Retinal pigment epithelial cell (primary cell): Measurements from ENCODE around the gene IDI1.

Experiments used
- DNase-seq: peaks from one replicate; pipeline ENCODE4 v3.0.0-alpha.2; 2010; ENCODE audit warnings: low read depth
- H3K4me3 ChIP-seq: 2 replicates; pipeline ENCODE4 v1.5.1; 2011; ENCODE audit warnings: mild to moderate bottlenecking, low read length, control low read depth, moderate library complexity
- CTCF ChIP-seq: conservative IDR thresholded peaks from 2 replicates; pipeline ENCODE4 v1.5.1; 2011; ENCODE audit warnings: low read depth, low read length, control low read depth, inconsistent platforms

Gene IDI1

GRCh38 chr10:1035201-1035600 lies 13.7 kb downstream of the IDI1 start:
- TF ChIP-seq CTCF = no peak
- DNase-seq = no peak
- H3K4me3 ChIP-seq = no peak overlapping the region

DNA sequence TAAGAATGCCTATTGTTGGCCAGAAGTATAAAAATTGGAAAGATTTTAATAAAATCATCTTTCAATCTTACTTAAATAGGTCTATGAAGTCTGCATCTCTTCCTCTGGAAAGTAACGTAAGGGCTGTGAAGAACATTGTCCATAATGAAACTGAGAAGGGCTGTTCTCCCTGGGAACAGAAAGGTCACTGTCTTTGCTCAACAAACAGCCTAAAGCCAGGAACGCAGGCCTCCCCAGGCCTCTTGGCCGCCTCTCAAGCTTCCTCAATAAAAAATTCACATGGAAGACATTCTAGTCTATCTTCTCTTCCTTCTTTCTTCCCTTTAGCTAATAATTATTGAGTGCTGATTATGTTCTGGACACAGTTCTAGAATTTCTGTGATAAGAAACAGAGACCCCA lies 14.2 kb downstream of the IDI1 start:
- no peak overlapping the region for H3K4me3 ChIP-seq
- TF ChIP-seq CTCF = no peak

DNA sequence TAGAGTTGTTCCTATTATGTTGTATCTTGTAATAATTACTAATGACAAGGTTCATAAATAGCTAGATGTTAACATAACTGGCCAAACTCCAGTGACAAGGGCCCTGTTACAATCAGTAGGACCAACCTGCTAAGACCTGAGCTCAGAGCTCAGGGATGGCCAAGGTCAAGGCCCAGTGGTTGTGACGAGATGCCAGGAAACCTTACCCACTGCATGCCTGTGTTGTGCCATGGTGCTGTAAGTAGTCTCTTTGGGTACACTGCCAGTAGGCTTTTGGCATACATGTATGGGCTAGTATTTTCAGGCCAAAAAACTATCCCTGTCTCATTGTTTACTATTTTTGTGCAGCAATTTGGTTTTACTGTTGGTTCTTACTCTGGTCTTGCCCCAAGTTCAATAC lies 15.3 kb downstream of the IDI1 start:
- no peak for TF ChIP-seq CTCF
- DNase-seq = no peak
- no peak overlapping the region for H3K4me3 ChIP-seq

More for the DNA sequence above, 14.2 kb downstream of the IDI1 start:
- DNase-seq = no peak

DNA sequence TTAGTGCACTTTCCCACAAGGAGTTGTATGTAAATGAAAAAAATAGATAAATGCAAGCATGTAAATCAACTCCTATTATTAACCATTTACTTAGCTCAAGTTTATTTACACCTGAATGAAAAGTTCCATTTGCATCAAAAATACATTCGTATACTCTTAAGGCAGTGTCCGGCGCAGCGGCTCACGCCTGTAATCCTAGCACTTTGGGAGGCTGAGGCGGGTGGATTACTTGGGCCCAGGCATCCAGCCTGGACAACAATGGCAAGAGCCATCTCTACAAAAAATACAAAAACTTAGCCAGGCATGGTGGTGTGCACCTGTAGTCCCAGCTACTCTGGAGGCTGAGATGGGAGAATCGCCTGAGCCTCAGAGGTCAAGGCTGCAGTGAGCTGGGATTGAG lies 19.1 kb downstream of the IDI1 start:
- no peak overlapping the region for H3K4me3 ChIP-seq
- TF ChIP-seq CTCF = no peak
- DNase-seq = no peak

DNA sequence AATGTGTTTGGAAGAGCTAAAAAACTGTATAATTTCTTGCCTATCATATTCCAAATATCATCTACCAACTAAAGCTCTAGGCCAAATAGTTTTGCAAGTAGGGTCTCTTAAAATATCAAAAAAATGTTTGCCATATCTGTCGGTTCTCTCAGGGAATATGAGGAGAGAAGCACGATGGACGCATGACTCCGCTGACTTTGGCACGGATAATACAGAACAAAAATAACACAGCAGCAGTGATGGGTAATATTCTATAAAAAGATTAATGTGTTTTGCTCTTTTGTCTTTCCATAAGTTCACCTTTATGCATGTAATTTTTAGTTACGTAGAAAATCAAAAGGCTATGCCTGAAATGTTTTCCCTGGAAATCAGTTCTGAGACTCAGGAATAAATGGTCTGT lies 22.3 kb downstream of the IDI1 start:
- no peak for DNase-seq
- H3K4me3 ChIP-seq = no peak overlapping the region
- TF ChIP-seq CTCF = no peak

- no peak within 1 kb of the TSS for H3K4me3 ChIP-seq
- DNase-seq = no peak
- TF ChIP-seq CTCF = no peak
Measured at GRCh38 chr10:1025683-1026082, 23.2 kb downstream of the IDI1 start, which contains the start of gene IDI2. Gene IDI2, minus strand, starts transcription at chr10:1025859. Its CDS starts 1,136 bp downstream, at chr10:1024723.

DNA sequence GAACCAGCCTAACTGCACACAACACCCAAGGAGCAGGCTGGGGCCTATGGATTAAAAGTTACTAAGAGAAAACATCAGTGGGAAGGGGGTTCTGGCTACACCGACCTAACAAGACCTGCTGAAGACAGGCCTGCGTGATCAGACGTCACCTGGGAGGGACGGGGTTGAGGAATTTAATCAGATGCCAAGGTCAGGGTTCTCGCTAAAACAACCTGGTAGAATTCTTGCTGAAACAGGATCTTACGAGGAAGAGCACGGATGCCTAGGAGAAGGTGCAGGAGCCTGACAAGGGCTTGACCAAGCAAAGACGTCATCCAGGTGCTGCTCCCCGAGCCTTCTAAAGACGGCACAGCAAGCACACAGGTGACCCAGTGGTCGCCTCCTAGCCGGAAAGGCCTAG lies 24.8 kb downstream of the IDI1 start:
- no peak for DNase-seq
- no peak overlapping the region for H3K4me3 ChIP-seq
- TF ChIP-seq CTCF = no peak
